Measurements from ENCODE around the gene RUNX2.

RUNX2 gene

GRCh38 chr6:45415788-45416518 is 87.8 kb downstream of the RUNX2 start:
- DNase-seq, result no peak

- DNase-seq, result no peak
These were observed 88.6 kb downstream of the RUNX2 start for GRCh38 chr6:45416700-45417099.

DNA sequence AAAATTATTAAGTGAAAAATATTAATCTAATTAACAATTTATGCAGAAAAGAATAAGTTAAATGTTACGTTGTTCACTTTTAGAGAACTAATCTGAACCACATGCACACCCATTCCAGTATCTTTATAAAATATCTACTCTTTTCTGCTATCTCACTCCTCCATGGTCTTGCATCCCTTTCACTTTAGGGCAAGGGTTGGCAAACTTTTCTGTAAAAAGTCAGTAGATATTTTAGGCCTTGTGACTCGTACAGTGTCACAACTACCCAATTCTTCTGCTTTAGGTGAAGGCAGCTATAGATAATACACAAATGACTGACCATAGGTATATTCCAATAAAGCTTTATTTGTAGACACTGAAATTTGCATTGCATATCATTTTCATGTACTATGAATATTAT is 89.3 kb downstream of the RUNX2 start:
- DNase-seq, result no peak

GRCh38 chr6:45419571-45420082 is 91.5 kb downstream of the RUNX2 start:
- peak; percentile 60 for DNase-seq

GRCh38 chr6:45420083-45420908 is 92.2 kb downstream of the RUNX2 start:
- peak; percentile 51 for DNase-seq

DNA sequence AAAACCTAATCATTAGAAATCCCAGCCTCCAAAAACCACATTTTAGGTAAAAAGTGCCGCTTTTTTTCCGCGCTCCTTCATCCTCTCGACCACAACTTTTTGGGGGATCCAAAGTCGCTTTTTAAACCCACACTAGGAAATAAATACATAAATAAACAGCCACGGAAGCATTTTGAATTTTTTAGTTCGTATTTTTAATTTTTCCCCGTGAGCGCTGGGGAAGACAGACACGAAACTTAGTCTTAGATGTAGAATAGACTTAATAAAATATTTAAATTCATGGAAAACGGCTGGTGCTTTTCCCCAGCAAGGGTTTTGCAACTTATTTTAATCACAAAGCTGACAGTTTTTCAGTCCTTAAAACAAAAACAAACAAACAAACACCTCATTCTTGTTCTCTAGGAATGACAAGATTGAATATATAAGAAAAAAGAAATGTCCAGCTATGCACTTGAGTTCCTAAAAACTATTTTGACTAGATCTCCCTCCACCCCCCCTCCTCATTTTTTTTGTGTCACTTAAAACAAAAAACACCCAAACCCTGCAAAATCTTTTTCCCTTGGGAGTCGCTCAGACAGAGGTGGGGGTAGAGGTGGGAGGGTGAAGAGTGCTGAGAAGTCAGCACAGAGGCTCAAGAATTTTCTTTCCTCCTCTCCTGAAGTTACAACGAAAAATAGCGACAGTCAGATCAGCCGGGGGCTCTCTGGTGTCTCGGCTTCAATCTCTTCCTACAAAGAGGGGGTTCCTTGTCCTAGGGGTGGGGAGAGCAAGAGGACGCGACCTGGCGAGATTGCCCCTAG is 93.0 kb downstream of the RUNX2 start:
- no peak for DNase-seq

- DNase-seq, result peak; percentile 78
These were observed 93.8 kb downstream of the RUNX2 start for GRCh38 chr6:45421709-45422502.

- peak; percentile 61 for DNase-seq
These were observed 94.5 kb downstream of the RUNX2 start for GRCh38 chr6:45422503-45423110.

DNA sequence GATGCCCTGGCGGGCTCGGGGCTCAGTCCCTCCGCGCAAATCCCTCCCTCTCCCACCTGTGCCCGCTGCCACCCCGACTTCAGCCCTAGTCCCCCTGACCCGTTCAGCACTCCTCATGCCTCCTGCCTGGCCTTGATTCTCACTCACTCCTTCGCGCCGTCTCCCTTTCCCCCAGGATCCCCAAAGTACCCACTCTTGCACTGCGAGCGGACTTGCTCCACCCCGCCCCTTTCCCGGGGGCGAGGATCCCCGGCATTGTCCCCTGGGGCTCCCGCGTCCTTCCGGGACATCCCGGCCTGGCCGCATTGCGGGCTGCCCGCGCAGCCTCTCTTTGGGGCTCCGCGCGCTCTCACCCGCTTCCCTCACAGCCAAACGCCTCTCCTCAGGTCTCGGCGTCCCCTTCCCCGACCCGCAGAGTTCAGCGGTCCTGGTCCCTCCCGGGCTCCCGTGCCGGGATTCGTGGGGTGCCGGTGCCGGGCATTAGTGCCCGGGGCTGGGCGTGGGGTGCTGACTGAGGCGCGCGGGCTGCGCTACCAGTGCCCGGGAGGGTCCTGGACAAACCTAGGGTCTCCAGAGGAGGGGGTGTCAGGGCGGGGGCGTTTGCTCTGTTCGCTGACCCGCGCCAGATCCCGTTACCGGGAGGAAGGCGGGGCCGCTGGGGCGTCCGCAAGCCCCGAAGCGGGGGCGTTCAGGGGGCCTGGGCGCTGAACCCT is 95.1 kb downstream of the RUNX2 start:
- peak; percentile 43 for DNase-seq

DNA sequence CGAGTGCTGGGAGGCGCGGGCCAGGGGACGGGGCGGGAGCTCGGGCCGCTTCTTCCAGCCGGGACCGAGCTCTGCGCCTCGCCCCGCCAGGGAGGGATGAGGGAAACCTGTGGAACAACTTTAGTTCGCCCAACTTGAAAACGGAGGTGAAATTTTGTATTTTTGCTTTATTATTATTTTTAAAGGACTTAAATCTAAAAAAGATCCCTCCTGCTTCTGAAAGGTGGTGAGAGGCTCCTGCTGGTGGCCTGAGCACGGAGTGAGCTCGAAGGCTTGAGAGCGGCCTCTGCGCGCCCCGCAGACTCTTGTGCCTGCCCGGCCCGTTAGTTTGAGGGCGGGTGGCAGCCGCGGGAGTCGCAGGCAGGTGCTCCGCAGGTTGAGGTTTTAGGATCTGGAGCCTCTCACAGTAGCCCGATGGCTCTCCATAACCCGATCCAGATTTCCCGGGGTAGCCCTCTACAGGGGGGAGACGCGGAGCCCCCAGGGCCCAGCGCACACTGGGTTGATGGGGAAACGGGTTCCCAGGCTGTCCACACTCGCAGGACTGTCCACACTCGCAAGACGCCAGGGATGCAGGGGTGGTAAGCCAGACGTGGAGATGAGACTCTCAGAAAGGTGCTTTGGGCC is 95.8 kb downstream of the RUNX2 start:
- DNase-seq, result peak; percentile 37

DNA sequence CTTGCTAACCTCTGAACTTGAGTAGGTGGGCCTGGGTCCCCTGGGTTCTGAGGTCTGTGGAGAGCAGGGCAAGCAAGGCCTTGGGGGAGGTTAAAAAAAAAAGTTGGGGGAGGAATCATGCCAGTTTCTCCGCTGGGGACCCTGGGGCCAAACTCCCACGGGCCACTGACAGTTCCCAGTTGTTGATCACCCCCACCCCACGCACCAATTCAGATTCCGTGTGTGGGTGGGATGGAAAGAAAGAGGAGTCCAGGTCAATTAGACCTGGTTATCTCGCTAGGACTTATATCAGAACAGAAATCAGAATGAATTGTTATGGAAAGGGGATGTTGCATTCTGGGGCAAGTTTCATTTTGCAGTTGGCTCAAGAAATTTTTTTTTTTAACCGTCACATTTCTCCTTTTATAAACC is 96.3 kb downstream of the RUNX2 start:
- no peak for DNase-seq

DNA sequence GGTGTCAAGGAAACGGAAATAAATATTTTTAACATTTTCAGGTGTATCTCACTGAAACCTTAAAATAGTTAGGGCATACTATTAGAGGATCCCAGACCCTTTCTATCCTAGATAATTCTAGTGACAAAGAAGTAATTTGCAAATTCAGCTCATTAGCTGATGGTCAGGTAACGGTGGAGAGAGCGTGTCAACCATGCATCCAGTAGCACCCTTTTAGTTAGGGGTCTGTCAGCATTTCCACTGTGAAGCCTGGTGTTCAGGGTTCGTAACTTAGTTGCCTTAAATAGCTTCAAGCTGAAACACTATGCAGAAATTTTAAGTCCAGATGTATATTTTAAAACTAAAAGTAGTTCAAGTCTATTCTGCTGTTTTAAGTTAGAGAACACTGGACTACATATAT is 98.1 kb downstream of the RUNX2 start:
- DNase-seq, result no peak

DNA sequence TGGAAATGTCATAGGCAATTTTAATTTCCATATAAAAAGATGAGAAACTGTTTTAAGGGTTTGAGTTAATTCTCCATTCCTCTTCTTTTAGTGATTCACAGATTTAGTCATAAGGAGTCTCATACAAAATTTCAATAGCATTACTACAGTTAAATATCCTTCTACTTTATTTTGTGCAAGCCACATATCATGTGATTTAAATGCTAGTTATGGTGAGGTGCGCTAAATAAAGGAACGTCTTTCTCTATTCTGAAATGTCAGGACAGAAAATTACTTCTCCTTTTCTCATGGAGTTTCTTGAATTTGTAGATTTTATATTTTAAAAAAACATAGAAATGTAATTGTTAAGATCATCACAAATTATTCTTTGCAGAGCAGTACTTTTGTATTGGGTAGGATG is 99.6 kb downstream of the RUNX2 start:
- DNase-seq, result no peak

GRCh38 chr6:45428727-45429126 is 100.6 kb downstream of the RUNX2 start:
- no peak for DNase-seq

DNA sequence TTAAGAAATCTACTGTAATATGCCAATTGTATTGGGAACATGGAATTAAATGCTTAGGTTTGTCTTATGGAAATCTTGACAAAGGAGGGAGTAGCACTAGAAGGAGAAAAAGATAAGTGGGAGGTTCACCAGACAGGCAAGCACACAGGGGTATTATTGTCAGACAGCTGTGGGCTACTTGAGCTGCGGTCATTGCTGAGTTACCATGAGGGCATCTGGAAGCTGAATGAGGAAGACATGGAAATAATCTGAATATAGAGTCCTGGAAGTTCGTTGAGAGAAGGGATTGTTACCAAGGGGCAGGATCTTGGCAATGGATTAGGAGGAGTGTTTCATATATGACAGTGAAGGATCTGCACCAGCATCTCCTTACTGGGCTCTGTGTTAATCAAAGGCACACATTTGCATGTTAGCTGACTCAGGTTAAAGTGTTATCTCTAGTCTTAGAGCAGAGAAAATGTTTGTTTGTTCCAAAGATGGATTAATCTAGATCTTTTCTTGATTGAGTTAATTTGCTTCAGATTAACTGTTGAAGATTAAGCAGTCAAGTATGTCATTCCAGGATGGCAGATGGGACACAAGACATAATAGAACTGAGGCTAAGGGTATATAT is 102.6 kb downstream of the RUNX2 start:
- no peak for DNase-seq

DNA sequence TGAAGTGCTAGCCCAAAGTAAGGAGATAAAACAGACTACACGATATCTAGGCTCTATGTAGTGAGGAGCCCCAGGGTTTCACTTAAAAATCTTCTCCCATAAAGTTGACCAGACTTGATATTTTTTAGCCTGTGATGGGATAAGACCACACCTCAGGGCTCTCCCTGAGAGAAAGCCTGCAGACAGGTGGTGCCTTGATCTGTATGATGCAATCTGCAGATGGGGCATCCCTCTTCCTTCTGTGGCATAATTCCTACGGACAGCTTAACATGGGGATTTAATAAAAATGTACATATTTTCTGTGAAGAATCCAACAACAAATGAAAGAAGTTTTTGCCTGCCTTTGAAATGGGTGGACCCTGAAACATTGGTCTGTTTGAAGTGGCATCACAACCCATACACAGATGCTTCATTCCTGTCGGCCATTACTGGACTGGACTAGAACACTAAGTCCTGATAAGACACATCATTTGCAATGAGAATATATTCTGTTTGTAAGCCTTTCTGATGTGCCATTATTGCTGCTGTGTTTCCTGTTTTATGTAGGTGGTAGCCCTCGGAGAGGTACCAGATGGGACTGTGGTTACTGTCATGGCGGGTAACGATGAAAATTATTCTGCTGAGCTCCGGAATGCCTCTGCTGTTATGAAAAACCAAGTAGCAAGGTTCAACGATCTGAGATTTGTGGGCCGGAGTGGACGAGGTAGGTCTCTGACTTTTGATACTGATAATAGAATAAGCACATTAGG is 103.4 kb downstream of the RUNX2 start:
- DNase-seq, result no peak

GRCh38 chr6:45432977-45433376 is 104.8 kb downstream of the RUNX2 start:
- no peak for DNase-seq

DNA sequence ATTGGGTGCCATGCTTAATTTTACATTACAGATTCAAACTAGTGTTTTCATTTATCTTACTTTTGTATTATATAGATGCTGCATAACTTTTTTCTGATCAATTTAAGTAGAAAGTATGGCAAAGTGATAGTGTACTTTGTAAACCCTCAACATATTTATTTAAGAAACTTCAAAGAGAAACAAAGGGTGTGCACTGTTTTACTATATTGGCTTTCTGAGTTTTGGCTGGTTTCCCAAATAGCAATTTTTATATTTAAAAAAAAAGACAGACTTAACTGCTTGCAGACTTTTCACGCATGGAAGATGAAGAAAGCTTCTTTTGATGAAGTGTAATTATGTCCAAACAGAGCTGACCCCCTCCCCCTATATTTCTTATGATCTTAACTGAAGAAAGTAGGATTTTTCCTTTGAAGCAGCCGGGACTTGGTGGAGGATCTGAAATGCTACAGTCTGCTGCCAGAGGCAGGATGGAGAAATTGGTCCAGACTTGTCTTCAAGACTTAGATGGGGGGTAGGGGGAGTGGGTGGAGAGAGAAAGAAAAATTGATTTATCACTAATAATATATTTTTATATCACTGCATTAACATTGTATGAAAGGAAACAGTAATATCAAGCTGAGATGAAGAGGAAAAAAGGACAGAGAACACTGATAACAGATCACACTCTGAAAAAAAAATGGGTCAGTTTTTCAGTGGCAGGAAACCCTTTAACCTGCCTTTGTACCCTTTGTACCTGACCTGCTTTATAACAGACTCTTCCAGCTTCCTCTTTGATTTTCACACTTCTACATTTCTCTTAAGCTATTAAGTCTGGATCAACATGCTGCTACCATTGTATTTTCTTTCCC is 105.6 kb downstream of the RUNX2 start:
- DNase-seq, result no peak

GRCh38 chr6:45434381-45434700 is 106.2 kb downstream of the RUNX2 start:
- no peak for DNase-seq
